H1 (cell line): ENCODE data around the gene CHRNA4. TPM values are rescaled to one million over a fixed set of nuclear protein-coding genes. Genes with fewer than 3 reads are reported as not detected.

Source experiments
- POLR2A ChIP-seq, 2 experiments: IDR thresholded peaks; 1 replicate in 1 of 2; 2 replicates in 1 of 2; pipeline ENCODE4 v1.6.1; 2011; ENCODE audit warnings: low read depth in 2 of 2, low read length in 2 of 2, mild to moderate bottlenecking in 2 of 2; ENCODE audit errors: control extremely low read depth in 1 of 2
- polyA plus RNA-seq, 7 experiments: library from polyadenylated mRNA; depleted of rRNA in 3 of 7; stranded (reverse) in 5 of 7; unstranded in 2 of 7; fragments of >200 nt in 5 of 7; fragments of 200-250 nt in 2 of 7; gene quantifications; 1 replicate in 5 of 7; 2 replicates in 1 of 7; 4 replicates in 1 of 7; pipeline versions ENCODE4 v1.2.1 to v1.2.3, GENCODE V29; 2011 to 2013; ENCODE audit warnings: missing spikeins in 2 of 7, mixed read lengths in 2 of 7
- total RNA-seq: library from RNA; stranded (reverse); fragmentation: NEBNext Ultra II Directional; extraction: Animal tissue kit (Norgen Biotek cat#: 25700); gene quantifications from 2 replicates; pipeline ENCODE4 v1.2.1, GENCODE V29; 2021
- TF ChIP-seq, protein P1 (sequence below): fragments of 300-600 bp; sonication (generic); IDR thresholded peaks from 2 replicates; pipeline ENCODE4 v1.7.1; 2012; ENCODE audit warnings: low read length, moderate library complexity, mild to moderate bottlenecking, inconsistent platforms; ENCODE audit not compliant: insufficient replicate concordance

CHRNA4 gene
- total and polyA plus RNA-seq, 2 of the 8 experiments (the other 6 are each of a cell fraction or from before 2014, with no cell fraction given), result 4.3 to 5.7 TPM

DNA sequence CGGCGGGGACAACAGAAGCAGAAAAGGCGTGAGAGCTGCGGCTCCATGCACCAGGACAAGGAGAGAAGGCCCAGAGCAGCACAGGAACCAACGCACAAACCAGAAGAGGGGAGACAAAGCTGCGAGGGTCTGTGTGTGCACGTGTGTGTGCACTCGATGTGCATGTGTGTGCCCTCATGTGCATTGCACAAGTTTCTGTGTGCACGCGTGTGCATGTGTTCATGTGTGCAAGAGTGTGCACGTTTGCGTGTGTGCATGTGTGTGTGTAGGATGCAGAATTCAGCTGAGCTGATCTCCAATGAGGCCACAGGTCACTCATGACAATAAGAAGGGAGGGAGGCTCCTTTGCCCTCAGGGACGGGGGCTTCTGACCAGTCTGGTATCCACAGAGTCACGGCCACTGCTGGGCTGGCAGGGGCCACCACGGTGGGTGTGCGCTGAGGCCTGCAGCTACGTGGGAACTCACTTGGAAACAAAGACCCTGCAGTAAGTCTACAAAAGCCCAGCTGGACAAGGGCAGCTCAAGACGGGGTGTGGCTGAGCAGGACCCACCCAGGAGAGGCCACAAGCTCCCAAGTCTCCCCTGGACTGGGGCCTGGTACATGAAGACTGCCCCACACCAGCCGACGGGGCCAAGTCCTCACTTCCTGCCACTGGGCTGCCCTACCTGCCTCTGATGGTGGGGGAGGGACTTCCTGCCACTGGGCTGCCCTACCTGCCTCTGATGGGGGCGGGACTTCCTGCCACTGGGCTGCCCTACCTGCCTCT lies 48.1 kb upstream of the CHRNA4 start (continued):
- TF ChIP-seq, protein P1, sequence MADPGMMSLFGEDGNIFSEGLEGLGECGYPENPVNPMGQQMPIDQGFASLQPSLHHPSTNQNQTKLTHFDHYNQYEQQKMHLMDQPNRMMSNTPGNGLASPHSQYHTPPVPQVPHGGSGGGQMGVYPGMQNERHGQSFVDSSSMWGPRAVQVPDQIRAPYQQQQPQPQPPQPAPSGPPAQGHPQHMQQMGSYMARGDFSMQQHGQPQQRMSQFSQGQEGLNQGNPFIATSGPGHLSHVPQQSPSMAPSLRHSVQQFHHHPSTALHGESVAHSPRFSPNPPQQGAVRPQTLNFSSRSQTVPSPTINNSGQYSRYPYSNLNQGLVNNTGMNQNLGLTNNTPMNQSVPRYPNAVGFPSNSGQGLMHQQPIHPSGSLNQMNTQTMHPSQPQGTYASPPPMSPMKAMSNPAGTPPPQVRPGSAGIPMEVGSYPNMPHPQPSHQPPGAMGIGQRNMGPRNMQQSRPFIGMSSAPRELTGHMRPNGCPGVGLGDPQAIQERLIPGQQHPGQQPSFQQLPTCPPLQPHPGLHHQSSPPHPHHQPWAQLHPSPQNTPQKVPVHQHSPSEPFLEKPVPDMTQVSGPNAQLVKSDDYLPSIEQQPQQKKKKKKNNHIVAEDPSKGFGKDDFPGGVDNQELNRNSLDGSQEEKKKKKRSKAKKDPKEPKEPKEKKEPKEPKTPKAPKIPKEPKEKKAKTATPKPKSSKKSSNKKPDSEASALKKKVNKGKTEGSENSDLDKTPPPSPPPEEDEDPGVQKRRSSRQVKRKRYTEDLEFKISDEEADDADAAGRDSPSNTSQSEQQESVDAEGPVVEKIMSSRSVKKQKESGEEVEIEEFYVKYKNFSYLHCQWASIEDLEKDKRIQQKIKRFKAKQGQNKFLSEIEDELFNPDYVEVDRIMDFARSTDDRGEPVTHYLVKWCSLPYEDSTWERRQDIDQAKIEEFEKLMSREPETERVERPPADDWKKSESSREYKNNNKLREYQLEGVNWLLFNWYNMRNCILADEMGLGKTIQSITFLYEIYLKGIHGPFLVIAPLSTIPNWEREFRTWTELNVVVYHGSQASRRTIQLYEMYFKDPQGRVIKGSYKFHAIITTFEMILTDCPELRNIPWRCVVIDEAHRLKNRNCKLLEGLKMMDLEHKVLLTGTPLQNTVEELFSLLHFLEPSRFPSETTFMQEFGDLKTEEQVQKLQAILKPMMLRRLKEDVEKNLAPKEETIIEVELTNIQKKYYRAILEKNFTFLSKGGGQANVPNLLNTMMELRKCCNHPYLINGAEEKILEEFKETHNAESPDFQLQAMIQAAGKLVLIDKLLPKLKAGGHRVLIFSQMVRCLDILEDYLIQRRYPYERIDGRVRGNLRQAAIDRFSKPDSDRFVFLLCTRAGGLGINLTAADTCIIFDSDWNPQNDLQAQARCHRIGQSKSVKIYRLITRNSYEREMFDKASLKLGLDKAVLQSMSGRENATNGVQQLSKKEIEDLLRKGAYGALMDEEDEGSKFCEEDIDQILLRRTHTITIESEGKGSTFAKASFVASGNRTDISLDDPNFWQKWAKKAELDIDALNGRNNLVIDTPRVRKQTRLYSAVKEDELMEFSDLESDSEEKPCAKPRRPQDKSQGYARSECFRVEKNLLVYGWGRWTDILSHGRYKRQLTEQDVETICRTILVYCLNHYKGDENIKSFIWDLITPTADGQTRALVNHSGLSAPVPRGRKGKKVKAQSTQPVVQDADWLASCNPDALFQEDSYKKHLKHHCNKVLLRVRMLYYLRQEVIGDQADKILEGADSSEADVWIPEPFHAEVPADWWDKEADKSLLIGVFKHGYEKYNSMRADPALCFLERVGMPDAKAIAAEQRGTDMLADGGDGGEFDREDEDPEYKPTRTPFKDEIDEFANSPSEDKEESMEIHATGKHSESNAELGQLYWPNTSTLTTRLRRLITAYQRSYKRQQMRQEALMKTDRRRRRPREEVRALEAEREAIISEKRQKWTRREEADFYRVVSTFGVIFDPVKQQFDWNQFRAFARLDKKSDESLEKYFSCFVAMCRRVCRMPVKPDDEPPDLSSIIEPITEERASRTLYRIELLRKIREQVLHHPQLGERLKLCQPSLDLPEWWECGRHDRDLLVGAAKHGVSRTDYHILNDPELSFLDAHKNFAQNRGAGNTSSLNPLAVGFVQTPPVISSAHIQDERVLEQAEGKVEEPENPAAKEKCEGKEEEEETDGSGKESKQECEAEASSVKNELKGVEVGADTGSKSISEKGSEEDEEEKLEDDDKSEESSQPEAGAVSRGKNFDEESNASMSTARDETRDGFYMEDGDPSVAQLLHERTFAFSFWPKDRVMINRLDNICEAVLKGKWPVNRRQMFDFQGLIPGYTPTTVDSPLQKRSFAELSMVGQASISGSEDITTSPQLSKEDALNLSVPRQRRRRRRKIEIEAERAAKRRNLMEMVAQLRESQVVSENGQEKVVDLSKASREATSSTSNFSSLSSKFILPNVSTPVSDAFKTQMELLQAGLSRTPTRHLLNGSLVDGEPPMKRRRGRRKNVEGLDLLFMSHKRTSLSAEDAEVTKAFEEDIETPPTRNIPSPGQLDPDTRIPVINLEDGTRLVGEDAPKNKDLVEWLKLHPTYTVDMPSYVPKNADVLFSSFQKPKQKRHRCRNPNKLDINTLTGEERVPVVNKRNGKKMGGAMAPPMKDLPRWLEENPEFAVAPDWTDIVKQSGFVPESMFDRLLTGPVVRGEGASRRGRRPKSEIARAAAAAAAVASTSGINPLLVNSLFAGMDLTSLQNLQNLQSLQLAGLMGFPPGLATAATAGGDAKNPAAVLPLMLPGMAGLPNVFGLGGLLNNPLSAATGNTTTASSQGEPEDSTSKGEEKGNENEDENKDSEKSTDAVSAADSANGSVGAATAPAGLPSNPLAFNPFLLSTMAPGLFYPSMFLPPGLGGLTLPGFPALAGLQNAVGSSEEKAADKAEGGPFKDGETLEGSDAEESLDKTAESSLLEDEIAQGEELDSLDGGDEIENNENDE, result no peak
- TF ChIP-seq POLR2A (IDR thresholded peaks at IDR 0.05; ENCODE audit: control extremely low read depth in 1 of 2, low read depth in 2 of 2, low read length in 2 of 2), result 0 out of 3 replicates have a peak, but pooled peaks of 1 of the 2 experiments have one; percentile 44
